SJCRH30 (cell line): ENCODE data around the gene HNRNPM. TPM values are rescaled to one million over a fixed set of nuclear protein-coding genes. Genes with fewer than 3 reads are reported as not detected.
"Not testable (repeated sequence)": the region's sequence is repeated elsewhere in the genome, so short reads cannot be mapped to it uniquely, and the experiment has no call there.

ENCODE experiments used
- DNase-seq, 2 experiments: peaks; one replicate each; pipeline ENCODE4 v3.0.0-alpha.2; 2015 to 2020
- H3K27ac ChIP-seq: fragments of 250-450 bp; sonication (Bioruptor Pico); 2 replicates; pipeline ENCODE4 v1.5.1; 2020; ENCODE audit warnings: mild to moderate bottlenecking, moderate library complexity
- H3K27me3 ChIP-seq: fragments of 250-450 bp; sonication (Bioruptor Pico); 2 replicates; pipeline ENCODE4 v1.5.1; 2020; ENCODE audit warnings: mild to moderate bottlenecking, moderate library complexity
- H3K36me3 ChIP-seq: fragments of 250-450 bp; sonication (Bioruptor Pico); 2 replicates; pipeline ENCODE4 v1.5.1; 2020; ENCODE audit warnings: mild to moderate bottlenecking, moderate library complexity
- H3K4me1 ChIP-seq: fragments of 250-450 bp; sonication (Bioruptor Pico); 2 replicates; pipeline ENCODE4 v1.5.1; 2020; ENCODE audit warnings: mild to moderate bottlenecking, moderate library complexity
- H3K4me3 ChIP-seq: fragments of 250-450 bp; sonication (Bioruptor Pico); 2 replicates; pipeline ENCODE4 v1.5.1; 2020; ENCODE audit warnings: mild to moderate bottlenecking, moderate library complexity
- H3K9me3 ChIP-seq: fragments of 250-450 bp; sonication (Bioruptor Pico); replicated peaks from 2 replicates; pipeline ENCODE4 v1.5.1; 2020; ENCODE audit warnings: mild to moderate bottlenecking, moderate library complexity
- total RNA-seq: library from RNA; depleted of rRNA; stranded (reverse); fragments of >200 nt; shearing (Covaris generic); gene quantifications from 2 replicates; pipeline ENCODE4 v1.2.3, GENCODE V29; 2014

Gene HNRNPM
- total RNA-seq, 1 experiment from 2014 or later, result 191 TPM

DNA sequence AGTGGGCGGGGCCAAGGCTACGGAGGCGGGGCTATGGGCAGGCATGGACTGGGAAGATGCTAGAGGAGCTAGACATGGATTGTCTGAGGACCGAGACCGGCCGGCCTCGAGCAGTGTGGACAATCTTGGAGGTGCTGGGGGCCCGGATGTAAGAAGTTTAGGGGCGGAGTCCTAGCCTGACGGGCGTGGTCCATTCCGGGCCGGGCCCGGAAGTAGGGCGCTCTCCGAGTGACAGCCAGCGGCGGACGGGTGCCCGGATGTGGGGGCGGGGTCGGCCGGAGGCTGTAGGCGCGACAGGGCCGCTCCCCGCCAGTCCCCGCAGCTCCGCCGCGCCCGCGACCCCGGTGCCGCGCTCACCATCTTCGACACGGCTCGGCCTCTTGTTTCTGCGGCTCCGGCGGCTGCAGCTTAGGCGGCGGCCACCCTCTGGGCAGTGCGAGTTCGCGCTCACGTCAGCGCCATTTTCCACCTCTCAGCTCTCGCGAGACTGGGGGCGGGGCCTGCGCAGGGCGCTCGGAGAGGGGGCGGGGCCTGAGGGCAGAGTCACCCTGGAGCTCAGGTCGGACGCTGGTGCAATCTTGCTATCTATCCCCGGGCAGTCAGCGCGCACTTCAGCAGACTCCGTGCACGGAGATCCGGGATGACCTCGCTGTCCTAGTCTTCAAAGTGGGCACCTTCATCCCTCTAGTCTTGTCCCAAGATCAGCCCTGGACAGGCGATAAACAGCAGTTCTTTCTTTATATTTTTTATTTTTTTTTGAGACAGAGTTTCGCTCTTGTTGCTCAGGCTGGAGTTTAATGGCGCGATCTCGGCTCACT lies 69.1 kb downstream of the HNRNPM start, which contains the start of gene ZNF414:
Gene ZNF414 (minus strand): TSS at position 481 of the 818 bp plus-strand sequence. CDS start 121 bp downstream, at position 360.
- Histone ChIP-seq H3K36me3 (no peaks in the 10 kb centered on the region), H3K9me3 (no peaks in the 10 kb centered on the region), H3K4me3 (peak within 1 kb of the TSS; percentile 96), H3K4me1 (no peaks in the 10 kb centered on the region), H3K27ac (peak within 1 kb of the TSS; percentile 96), H3K27me3 (no peaks in the 10 kb centered on the region)
- peak; percentile 96 to 97 for DNase-seq

DNA sequence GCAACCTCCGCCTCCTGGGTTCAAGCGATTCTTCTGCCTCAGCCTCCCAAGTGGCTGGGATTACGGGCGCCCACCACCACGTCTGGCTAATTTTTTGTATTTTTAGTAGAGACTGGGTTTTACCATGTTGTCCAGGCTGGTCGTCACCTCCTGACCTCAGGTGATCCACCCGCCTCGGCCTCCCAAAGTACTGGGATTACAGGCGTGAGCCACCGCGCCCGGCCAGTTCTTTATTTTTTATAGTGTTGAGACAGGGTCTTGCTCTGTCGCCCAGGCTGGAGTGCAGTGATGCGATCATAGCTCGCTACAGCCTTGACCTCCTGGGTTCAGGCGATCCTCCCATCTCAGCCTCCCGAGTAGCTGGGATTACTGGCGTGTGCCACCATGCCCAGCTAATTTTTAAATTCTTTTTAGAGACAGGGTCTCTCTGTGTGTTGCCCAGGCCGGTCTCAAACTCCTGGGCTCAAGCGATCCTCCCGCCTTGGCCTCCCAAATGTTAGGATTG lies 69.8 kb downstream of the HNRNPM start:
- peak overlapping the region; percentile 96 for H3K4me3 ChIP-seq
- not testable (repeated sequence) for H3K27ac ChIP-seq, H3K36me3 ChIP-seq

DNA sequence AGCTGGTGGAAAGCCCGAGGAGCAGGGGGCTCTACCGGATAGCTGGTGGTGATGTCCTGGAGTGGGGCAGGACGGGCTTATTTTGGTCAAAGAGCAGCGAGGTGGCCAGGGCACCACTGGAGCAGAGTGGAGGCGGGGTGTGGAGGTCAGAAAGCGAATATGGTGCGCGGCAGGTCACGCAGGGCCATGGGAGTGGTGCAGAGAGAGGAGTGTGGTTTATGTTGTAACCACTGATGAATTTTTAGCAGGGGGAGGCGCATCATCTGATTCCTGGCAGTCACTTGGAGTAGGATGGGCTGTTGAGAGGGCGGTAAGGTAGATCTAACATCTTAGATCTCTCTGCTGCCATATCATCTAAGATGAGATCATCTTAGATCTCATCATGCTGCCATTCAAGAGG lies 70.5 kb downstream of the HNRNPM start:
- Histone ChIP-seq H3K27ac (no peak overlapping the region), H3K4me1 (no peaks in the 10 kb centered on the region), H3K27me3 (no peaks in the 10 kb centered on the region), H3K9me3 (no peaks in the 10 kb centered on the region), H3K4me3 (no peak overlapping the region), H3K36me3 (no peaks in the 10 kb centered on the region)
- no peak for DNase-seq

More for the DNA sequence above, 69.8 kb downstream of the HNRNPM start:
- not testable (repeated sequence) for H3K27me3 ChIP-seq, DNase-seq, H3K4me1 ChIP-seq, H3K9me3 ChIP-seq

DNA sequence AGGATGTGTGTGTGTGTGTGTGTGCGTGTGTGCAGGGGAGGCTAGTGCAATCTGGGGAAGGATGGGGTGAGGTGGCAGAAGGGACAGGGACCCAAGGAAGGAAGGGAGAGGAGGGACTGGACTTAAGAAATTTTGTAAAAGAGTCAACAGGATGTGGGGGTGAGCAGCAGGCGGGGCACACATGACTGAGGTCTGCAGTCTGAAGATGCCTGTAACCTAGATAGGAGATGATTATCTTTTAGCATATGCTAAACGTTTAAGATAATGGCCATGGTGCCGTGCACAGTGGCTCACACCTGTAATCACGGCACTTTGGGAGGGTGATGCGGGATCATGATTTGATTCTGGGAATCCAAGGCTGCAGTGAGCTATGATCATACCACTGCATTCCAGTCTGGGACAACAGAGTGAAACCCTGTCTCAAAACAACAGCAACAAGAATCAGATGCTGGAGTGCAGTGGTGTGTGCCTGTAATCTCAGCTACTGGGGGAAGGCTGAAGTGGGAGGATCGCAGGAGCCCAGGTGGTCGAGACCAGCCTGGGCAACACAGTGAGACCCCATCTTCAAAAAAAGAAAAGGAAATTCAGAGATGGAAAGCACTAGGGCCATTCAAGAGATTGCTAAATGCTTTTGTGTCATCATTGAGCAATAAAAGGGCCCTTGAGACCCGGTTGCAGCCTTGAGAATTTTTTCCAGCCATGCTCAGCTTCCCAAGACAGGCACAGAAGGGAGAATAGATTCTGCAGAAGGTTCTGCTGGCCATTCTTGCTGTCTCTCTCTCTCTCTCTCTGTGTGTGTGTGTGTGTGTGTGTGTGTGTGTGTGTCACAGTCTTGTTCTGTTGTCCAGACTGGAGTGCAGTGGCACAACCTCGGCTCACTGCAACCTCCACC lies 73.0 kb downstream of the HNRNPM start:
- DNase-seq, result no peak
- H3K9me3 ChIP-seq, result no peaks in the 10 kb centered on the region
- H3K36me3 ChIP-seq, result no peaks in the 10 kb centered on the region
- no peaks in the 10 kb centered on the region for H3K27me3 ChIP-seq
- no peak overlapping the region for H3K4me3 ChIP-seq
- no peaks in the 10 kb centered on the region for H3K4me1 ChIP-seq
- no peak overlapping the region for H3K27ac ChIP-seq

DNA sequence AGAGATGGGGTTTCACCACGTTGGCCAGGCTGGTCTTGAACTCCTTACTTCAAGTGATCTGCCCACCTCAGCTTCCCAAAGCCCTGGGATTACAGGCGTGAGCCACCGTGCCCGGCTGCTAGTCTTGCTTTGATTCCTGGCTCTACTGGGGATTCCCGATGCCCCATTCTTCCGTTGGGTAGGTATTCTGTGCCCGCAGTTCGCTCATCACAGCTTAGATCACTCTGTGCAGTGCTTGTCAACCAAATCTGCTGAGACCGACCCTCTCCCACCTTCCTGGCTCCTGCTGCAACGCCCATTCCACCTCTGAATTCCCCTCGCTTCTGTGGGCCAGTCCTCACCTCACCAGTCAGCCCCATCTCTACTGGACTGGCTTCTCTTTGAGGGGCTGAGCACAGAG lies 73.8 kb downstream of the HNRNPM start:
- no peak overlapping the region for H3K27ac ChIP-seq
- H3K4me3 ChIP-seq, result no peak overlapping the region
- no peaks in the 10 kb centered on the region for H3K9me3 ChIP-seq
- no peak for DNase-seq
- no peaks in the 10 kb centered on the region for H3K4me1 ChIP-seq
- no peaks in the 10 kb centered on the region for H3K27me3 ChIP-seq
- no peaks in the 10 kb centered on the region for H3K36me3 ChIP-seq

DNA sequence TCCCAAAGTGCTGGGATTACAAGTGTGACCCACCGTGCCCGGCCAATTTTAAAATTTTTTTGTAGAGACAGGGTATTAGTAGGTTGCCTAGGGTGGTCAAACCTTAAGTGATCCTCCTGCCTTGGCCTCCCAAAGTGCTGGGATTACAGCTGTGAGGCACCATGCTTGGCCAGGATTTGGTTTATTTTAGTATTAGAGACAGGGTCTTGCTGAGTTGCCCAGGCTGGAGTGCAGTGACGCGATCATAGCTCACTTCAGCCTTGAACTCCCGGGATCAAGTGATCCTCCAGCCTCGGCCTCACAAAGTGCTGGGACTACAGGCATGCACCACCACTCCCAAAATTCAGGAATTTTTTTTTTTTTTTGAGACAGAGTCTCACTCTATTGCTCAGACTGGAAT lies 74.6 kb downstream of the HNRNPM start:
- Histone ChIP-seq H3K4me3 (no peak overlapping the region), H3K27me3 (no peaks in the 10 kb centered on the region), H3K9me3 (no peaks in the 10 kb centered on the region), H3K36me3 (no peaks in the 10 kb centered on the region), H3K27ac (no peak overlapping the region), H3K4me1 (no peaks in the 10 kb centered on the region)
- no peak for DNase-seq

DNA sequence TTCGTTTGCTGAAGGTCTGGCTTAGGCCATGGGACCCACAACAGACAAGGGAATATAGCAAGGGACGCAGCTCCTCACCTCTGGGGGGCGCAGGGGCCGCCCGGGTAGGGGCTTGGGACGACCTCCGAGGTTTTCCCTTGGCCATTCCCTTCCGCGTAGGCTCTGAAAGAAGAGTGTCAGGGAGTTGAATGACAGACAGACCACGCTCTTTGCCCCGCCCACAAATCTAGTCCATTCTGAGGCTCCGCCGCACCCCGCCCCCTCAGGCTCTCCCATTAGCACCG lies 80.6 kb downstream of the HNRNPM start:
- DNase-seq, result no peak
- H3K27me3 ChIP-seq, result no peaks in the 10 kb centered on the region
- H3K4me1 ChIP-seq, result no peaks in the 10 kb centered on the region
- H3K36me3 ChIP-seq, result no peaks in the 10 kb centered on the region
- peak overlapping the region; percentile 38 for H3K4me3 ChIP-seq
- no peak overlapping the region for H3K27ac ChIP-seq
- no peaks in the 10 kb centered on the region for H3K9me3 ChIP-seq

DNA sequence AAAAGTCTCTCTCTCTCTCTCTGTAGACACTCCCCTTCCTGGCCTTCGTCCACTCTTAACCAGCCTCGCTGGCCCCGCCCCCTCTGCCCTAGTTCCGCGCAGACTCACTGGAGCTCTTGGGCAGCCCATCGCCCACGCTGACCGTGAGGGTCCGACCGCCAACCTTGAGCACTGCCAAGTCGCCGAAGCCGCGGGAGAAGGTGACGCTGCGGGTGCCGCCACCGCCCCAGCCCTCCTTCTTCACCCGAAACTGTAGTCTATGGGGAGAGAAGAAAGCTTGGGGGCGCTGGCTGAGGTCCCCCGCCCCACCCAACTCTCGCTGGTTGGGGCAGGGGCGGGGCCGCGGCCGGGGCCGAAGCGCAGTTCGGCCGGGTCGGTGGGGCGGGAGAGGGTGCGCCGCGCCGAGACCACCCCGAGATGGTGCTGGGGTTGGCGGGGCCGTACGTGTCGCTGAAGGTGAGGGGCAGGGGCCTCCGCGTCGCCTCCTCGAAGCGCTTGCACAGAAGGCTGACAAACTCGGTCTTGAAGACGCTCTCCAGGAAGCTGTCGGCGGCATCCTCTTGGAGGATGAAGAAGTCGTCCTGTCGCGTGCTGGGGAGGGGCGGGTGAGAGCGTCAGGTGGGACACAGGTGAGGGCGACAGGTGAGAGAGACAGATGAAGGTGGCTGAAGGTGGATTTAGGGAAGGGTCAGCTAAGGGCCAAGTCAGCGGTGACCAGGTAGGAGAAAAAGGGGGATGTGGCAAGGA lies 81.7 kb downstream of the HNRNPM start:
- peak overlapping the region; percentile 76 for H3K27ac ChIP-seq
- H3K27me3 ChIP-seq, result no peaks in the 10 kb centered on the region
- DNase-seq, result peak; percentile 81 to 84
- peak overlapping the region; percentile 56 for H3K4me3 ChIP-seq
- H3K4me1 ChIP-seq, result no peaks in the 10 kb centered on the region
- H3K9me3 ChIP-seq, result no peaks in the 10 kb centered on the region
- H3K36me3 ChIP-seq, result no peaks in the 10 kb centered on the region

DNA sequence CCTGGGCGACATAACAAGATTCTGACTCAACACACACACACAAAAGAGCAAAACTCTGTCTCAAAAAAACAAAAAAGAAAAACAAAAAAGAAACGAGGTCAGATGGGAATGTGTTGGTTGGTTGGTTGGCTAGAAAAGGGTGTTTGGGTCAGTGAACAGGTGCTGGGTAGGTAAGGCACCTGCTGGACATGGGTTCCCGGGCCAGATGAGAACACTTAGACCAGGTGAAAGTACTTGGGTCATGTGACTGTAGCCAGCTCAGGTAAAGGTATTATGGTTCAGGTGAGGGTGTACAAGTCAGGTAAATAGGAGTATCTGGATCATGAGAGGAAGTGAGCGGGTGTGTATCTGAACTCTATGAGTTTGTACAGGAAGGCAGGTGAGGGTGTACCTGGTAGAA lies 83.7 kb downstream of the HNRNPM start:
- Histone ChIP-seq H3K9me3 (no peaks in the 10 kb centered on the region), H3K27ac (no peak overlapping the region), H3K36me3 (no peaks in the 10 kb centered on the region), H3K4me1 (no peaks in the 10 kb centered on the region), H3K27me3 (no peaks in the 10 kb centered on the region), H3K4me3 (no peak overlapping the region)
- DNase-seq, result no peak

DNA sequence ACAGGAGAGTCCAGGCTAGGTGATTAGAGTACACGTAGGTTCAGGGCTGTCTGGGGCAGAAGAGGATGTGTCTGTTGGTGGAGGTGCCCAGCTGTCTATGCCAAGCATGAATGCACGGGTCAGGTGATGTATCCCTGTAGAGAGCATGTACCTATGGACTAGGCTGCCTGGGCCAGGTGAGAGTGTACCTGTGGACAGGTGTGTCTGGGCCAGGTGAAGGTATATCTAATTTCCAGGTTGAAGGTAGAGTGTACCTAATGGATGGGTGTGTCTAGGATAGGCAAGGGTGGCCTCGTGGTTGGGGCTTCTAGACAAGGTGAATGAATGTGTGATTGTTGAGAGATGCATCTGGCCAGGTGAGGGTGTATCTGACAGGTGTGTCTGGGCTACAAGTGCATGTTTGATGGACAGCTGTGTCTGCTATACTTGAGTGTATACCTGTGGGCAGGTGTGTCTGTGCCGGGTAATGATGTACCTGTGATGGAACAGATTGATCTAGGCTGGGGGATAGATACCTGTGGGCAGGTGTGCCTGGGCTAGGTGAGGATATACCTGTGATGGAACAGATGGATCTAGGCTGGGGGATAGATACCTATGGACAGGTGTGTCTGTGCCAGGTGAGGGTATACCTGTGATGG lies 84.7 kb downstream of the HNRNPM start:
- Histone ChIP-seq H3K27ac (no peak overlapping the region), H3K9me3 (no peaks in the 10 kb centered on the region), H3K4me3 (no peak overlapping the region), H3K27me3 (no peaks in the 10 kb centered on the region), H3K4me1 (no peaks in the 10 kb centered on the region), H3K36me3 (no peaks in the 10 kb centered on the region)
- no peak for DNase-seq

DNA sequence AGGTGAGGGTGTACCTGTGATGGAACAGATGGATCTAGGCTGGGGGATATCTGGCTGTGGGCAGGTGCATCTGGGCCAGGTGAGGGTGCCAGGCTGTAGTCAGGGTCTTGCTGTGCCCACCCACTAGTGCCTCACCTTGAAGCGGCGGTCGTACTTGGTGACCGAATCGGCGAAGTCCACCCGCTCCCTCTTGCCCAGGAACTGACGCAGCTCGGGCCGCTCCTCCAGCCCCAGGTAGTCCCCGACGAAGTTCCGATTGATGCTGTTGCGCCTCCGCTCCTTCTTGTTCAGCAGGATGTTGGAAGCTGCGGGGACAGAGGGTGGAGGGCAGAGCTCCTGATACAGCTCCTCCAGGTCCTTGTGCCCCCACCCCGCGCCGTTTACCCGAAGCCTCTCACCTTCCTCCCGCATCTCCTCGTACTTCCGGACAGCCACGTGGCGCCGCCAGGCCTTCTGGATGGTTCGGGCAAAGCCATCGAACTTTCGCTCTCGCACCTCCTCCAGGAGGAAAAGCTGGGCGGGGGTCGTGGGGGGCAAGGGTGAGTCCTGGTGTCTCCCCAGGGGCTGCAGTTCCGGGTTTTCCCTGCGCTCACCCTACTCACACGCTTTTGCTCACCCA lies 85.4 kb downstream of the HNRNPM start:
- Histone ChIP-seq H3K9me3 (no peaks in the 10 kb centered on the region), H3K4me1 (no peaks in the 10 kb centered on the region), H3K36me3 (no peaks in the 10 kb centered on the region)

DNA sequence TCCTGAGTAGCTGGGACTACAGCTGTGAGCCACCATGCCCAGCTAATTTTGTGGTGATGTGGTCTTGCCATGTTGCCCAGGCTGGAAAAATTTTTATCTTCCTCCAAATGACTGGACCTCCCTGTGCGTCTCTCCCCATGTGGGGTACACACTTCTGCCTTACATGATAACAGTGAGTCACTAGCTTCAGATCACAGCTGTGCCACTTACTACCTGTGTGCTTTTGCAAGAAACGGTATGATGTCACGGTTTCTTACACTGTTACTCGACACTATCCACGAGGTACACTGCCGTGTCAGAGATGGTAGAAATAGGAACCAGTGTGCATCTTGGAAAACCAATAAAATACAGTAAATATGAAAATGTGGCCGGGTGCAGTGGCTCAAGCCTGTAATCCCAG lies 86.7 kb downstream of the HNRNPM start:
- Histone ChIP-seq H3K27me3 (no peaks in the 10 kb centered on the region), H3K36me3 (no peaks in the 10 kb centered on the region), H3K4me1 (no peaks in the 10 kb centered on the region), H3K4me3 (no peak overlapping the region), H3K27ac (no peak overlapping the region), H3K9me3 (no peaks in the 10 kb centered on the region)
- no peak for DNase-seq

More for the DNA sequence above, 85.4 kb downstream of the HNRNPM start:
- no peaks in the 10 kb centered on the region for H3K27me3 ChIP-seq
- no peak for DNase-seq
- H3K27ac ChIP-seq, result no peak overlapping the region
- H3K4me3 ChIP-seq, result no peak overlapping the region

DNA sequence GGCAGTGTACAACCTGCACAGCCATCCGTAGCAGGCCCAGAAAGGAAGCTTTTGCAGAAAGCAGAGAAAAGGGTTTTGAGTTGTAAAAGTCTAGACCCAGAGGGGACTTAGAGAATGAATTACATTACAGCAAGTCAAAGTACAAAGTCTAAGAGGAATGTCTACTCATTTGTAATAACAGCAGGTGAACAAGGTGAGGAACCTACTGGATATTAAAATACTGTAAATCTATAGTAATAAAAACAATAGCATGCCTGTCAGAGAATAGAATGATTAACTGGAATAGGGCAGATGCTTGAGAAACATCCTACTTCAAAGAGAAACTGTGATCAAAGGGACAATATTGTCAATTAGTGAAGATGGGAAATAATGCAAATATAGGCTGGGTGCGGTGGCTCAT lies 87.5 kb downstream of the HNRNPM start:
- no peaks in the 10 kb centered on the region for H3K27me3 ChIP-seq
- no peaks in the 10 kb centered on the region for H3K4me1 ChIP-seq
- H3K36me3 ChIP-seq, result no peaks in the 10 kb centered on the region
- H3K9me3 ChIP-seq, result no peaks in the 10 kb centered on the region
- no peak overlapping the region for H3K27ac ChIP-seq
- no peak for DNase-seq
- H3K4me3 ChIP-seq, result no peak overlapping the region

DNA sequence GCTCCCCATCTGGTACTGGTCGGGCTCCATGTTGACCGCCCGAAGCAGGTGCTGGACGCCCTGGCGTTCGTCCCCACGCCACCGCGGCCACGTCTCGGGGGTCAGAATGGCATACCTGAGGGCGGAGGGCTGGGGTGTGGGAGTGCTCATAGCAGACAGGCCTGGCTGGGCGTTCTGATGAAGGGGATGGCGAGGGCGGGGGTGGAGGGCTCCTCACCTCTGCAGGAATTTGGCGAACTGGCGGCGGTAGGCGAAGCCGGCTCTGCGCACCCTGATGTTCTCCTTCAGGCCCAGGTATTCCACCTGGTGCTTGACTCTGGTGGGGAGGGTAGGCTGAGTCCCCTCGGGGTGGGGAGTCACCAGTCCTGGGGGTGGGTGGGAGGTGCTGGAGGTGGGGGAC lies 91.5 kb downstream of the HNRNPM start:
- H3K36me3 ChIP-seq, result no peaks in the 10 kb centered on the region
- H3K4me3 ChIP-seq, result no peak overlapping the region
- DNase-seq, result no peak
- no peak overlapping the region for H3K27ac ChIP-seq
- H3K4me1 ChIP-seq, result no peaks in the 10 kb centered on the region
- no peaks in the 10 kb centered on the region for H3K9me3 ChIP-seq
- H3K27me3 ChIP-seq, result no peaks in the 10 kb centered on the region
